GM19193 (cell line): Measurements from ENCODE around the gene ZNF384.

ENCODE experiments used
- POLR2A ChIP-seq: IDR thresholded peaks from 4 replicates; pipeline ENCODE4 v1.6.1; 2011; ENCODE audit not compliant: insufficient read depth, insufficient read length; ENCODE audit errors: extremely low read depth

ZNF384 gene

GRCh38 chr12:6701078-6701768 lies 12.0 kb upstream of the ZNF384 start:
- no peak for TF ChIP-seq POLR2A

DNA sequence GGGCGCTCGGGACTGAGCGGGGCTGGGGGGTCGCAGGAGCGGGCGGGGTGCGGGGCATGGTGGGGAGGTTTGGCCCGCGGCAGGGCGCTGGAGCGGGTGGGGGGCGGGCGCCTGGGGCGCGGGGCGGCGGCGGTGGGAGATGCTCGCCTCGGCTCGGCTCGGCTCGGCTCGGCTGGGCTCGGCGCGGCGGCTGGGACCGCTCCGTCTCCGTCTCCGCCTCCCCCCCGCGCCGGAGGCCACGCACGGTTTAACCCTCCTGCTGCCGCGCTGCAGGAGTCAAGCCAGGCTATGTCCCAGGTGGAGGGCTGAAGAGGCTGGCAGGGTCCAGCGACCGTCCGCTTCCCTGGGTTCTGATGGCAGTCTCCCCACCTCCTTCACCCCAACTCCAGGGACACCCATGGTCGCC lies 11.5 kb upstream of the ZNF384 start, which contains the start of gene PIANP:
TSS of gene PIANP (minus strand) at position 170 of the 406 bp plus-strand sequence. CDS start 2,754 bp downstream, outside the sequence.
- no peak for TF ChIP-seq POLR2A

DNA sequence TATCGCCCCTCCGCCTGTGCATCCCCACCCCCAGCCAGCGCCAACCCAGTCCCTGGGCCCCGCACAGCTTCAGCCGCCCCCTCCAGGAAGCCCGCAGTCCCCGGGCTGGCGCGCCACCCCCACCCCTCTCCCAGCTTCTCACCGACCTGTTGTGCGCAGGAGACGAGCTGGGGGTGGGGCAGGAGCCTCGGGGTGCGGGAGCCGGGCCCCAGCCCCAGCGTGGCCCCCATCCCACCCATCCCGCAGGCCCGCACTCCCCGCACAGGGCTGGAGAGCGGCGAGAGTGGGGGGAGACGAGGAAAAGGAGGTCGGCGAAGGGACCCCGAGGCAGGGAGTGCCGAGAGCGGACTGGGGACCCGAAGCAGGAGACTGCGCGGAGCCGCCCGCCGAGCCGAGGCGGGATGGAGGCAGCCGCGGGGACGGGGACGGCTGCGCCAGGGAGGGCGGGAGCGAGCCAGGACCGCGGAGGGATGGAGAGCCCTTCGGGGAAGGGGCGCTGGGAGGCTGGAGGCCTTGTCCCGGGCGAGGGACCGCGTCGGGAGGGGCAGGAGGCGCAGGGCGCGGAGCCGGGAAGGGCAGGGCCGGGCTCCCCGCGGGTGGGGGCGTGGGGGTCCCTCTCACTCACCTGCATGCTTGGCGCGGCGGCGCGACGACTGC lies 10.9 kb upstream of the ZNF384 start:
- no peak for TF ChIP-seq POLR2A

GRCh38 chr12:6699259-6699988 lies 10.2 kb upstream of the ZNF384 start:
- no peak for TF ChIP-seq POLR2A

- TF ChIP-seq POLR2A, result no peak
Measured at GRCh38 chr12:6698352-6699046, 9.3 kb upstream of the ZNF384 start.

DNA sequence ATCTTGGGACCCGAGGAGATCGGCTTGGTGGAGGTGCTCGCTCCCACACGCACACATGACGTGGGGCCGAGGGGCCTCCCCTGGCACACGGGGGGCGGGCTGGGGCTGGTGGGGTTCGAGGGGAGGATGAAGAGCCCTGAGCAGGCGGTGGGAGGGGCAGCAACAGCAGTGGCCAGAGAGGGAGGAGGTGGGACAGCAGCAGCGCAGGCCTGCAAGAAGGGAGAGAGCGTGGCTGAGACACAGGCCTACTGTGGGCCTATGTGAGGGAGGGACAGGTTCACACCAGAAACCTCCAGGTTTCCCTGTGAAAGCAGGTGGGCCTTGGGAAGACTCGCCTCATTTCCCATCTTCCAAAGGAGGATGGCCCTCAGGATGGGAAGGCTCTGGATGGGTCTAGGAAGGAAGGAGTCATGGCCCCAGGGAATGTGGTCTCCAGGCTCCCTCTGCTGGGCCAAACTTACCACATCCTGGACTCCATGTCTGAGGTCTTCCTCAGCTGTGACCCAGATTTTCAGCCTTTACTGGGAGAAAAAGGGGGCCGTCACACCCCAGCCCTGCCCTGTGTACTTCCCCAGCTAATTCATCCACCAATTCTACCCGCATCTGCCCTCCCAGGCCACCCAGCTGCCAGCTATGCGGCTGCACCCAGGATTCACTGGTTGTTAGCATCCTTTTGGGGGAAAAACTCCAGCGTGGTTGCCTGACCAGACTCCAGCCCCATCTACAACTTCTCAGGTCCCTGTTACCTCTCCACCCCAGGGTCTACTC lies 8.6 kb upstream of the ZNF384 start:
- TF ChIP-seq POLR2A, result no peak

- no peak for TF ChIP-seq POLR2A
Measured at GRCh38 chr12:6696690-6697583, 7.8 kb upstream of the ZNF384 start.

DNA sequence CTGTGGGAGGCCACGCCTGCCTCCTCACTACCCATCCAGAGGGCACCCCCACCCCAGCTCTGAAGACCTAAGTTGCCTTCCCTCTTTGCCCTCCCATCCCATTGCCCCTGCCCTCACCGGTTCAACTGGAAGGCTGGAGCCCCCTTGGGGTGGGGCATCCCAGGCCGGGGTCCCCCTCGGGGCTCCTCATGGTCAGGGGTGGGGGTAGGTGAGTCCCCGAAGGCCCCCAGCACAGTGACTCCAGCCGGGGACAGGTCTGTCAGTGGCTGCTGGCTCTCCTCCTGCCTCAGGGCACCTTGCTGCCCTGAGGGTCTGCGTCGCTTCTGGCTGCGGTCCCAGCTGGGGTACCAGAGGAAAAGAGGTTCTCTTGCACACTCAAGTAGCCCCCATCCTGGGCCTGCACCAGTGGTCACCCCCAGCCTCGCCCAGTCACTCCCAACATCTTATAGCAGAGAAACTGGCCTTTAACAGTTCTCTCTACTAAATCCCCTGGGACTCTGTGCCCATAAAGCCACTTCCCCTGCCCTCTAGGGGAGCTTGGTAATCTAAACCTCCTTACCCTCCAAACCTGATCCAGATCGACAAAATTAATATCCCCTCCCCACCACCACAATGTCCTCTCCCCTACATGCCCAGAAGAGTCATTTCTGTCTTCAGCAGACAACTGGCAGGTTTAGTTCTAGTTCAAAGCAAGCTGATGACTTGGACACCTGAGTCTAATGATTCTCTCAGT lies 6.3 kb upstream of the ZNF384 start:
- no peak for TF ChIP-seq POLR2A

DNA sequence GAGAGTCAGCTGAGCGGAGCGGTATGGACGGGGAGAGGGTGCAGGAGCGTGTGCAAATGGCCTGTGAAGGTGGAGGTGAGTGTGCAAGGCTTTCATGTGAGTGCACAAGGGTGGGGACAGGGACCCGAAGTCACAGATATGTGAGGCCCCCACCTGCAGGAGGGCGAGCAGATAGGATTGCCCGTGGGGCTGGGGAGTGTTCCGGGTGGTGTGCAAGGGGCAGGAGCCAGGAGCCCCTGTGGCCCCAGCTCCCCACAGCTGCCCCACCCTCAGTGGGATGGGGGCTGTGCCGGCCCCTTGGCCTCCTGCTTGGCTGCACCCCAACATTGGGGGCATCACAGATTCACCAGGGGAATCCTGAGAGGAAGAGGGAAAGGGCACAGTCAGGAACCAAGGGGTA lies 5.5 kb upstream of the ZNF384 start:
- TF ChIP-seq POLR2A, result no peak

DNA sequence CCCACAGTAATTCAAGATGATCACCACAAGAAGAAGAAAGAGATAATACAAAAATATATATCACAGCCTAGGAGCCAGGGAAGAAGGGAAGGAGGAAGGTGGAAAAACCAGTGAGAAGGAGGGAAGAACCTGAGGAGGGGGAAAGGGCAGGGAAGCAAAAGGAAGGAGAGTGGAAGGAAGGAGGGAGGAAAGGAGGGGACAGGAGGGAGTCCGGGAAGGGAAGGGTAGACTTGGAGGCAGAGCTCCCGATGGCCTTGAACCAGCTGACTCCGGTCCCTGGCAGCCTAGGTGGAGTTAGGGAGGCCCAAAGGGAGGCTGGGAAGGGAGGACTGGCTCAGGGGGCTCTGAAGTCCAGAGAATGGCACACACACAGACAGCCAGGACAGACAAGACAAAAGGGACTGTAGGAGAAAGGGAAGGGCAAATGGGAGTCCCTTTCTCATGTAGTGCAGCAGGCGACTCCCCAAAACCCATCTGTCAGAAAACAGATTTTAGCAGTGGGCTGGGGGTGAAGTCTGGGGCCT lies 4.7 kb upstream of the ZNF384 start:
- no peak for TF ChIP-seq POLR2A

GRCh38 chr12:6692888-6693287 lies 3.7 kb upstream of the ZNF384 start:
- no peak for TF ChIP-seq POLR2A

- no peak for TF ChIP-seq POLR2A
Measured at GRCh38 chr12:6691473-6691872, 2.3 kb upstream of the ZNF384 start.

GRCh38 chr12:6688543-6688998 lies 604 bp downstream of the ZNF384 start:
- TF ChIP-seq POLR2A, result no peak

DNA sequence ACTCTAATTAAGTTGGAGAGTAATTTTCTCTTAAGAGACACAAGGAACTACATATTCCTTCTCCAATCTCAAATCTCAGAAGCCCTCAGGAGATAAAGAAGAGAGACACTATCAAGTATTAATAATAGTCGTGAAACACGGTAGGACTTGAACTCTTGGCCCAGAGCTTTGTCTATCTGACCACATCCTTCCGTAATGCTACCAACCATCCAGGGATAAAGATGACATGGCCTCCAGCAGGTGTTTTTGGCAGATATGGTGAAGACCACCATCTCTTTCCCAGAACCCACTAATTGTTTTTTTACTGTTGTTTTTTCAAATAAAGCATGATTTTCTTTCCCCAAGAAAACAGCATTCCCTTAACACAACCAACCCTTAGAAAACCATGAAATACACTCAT lies 3.4 kb downstream of the ZNF384 start:
- no peak for TF ChIP-seq POLR2A
